Breast epithelium (tissue), 4 donors: ENCODE results near the gene NUCKS1. TPM values are rescaled to one million over a fixed set of nuclear protein-coding genes. Genes with fewer than 3 reads are reported as not detected.

Experiments
- DNase-seq, 2 donors: peaks; one replicate each; pipeline ENCODE4 v3.0.0-alpha.2; 2019; ENCODE audit warnings: low spot score in 2 of 2
- H3K27ac ChIP-seq, 2 donors: fragments of 200-600 bp; sonication (generic) in 1 of 2; one replicate each; pipeline ENCODE4 v1.5.1; 2016 to 2019; ENCODE audit warnings: mild to moderate bottlenecking in 1 of 2
- H3K27me3 ChIP-seq, 2 donors: fragments of 200-600 bp; sonication (generic) in 1 of 2; one replicate each; pipeline versions ENCODE4 v1.5.1 to v1.6.0; 2017 to 2019; ENCODE audit warnings: control low read depth in 1 of 2, mild to moderate bottlenecking in 1 of 2
- H3K36me3 ChIP-seq: fragments of 200-600 bp; one replicate; pipeline ENCODE4 v1.5.1; 2019
- H3K4me1 ChIP-seq, 2 donors: fragments of 200-600 bp; sonication (generic); one replicate each; pipeline ENCODE4 v1.5.1; 2016 to 2019; ENCODE audit warnings: control low read depth in 1 of 2
- H3K4me3 ChIP-seq, 3 donors: fragments of 200-600 bp; sonication (generic); 1 replicate in 2 of 3; 2 replicates in 1 of 3; pipeline ENCODE4 v1.5.1; 2016 to 2019; ENCODE audit warnings: mild to moderate bottlenecking in 3 of 3, moderate library complexity in 2 of 3
- H3K9me3 ChIP-seq, 2 donors: fragments of 200-600 bp; sonication (generic) in 1 of 2; one replicate each; pipeline ENCODE4 v1.5.1; 2016 to 2019; ENCODE audit warnings: control low read depth in 1 of 2
- CTCF ChIP-seq, 3 donors: fragments of 450-650 bp; IDR thresholded peaks; one replicate each; pipeline ENCODE4 v1.5.1; 2016 to 2017; ENCODE audit warnings: antibody characterized with exemption in 3 of 3, mild to moderate bottlenecking in 3 of 3, moderate library complexity in 3 of 3
- POLR2A ChIP-seq: fragments of 450-650 bp; IDR thresholded peaks from one replicate; pipeline ENCODE4 v1.6.1; 2016; ENCODE audit warnings: antibody characterized with exemption, mild to moderate bottlenecking, moderate library complexity
- POLR2AphosphoS5 ChIP-seq, 3 donors: sonication (generic); formaldehyde crosslinking; IDR thresholded peaks; one replicate each; pipeline ENCODE4 v1.6.1; 2017; ENCODE audit warnings: antibody characterized with exemption in 3 of 3
- intact Hi-C: fragments of 100-400 bp; cut with DNase I; formaldehyde crosslinking; loops from one replicate; pipeline ENCODE4 v1.15.1; 2023; ENCODE audit warnings: low total_unique reads
- total RNA-seq, 3 donors: library from RNA; depleted of rRNA; stranded (reverse); fragments of >200 nt; gene quantifications; one replicate each; pipeline ENCODE4 v1.1.0, GENCODE V29; 2016

NUCKS1 gene
- total RNA-seq, 3 donors from 2014 or later, result 80.6 to 188 (median 86.9) TPM

GRCh38 chr1:205666372-205667166 lies 83.4 kb downstream of the NUCKS1 start:
- DNase-seq, result no peak
- no peaks in the 10 kb centered on the region for H3K36me3 ChIP-seq
- H3K4me3 ChIP-seq, result no peak overlapping the region
- no peaks in the 10 kb centered on the region for H3K9me3 ChIP-seq
- H3K27me3 ChIP-seq, result no peaks in the 10 kb centered on the region
- intact Hi-C loops, result no loop called here
- no peak overlapping the region for H3K27ac ChIP-seq
- TF ChIP-seq POLR2A (no peak), CTCF (IDR thresholded peaks at IDR 0.05) (no peak)
- H3K4me1 ChIP-seq, result peaks cover 3 to 14% of the 10 kb centered on the region in 2 donors

- H3K4me1 ChIP-seq, result peaks cover 3 to 14% of the 10 kb centered on the region in 2 donors
- no peak for DNase-seq
- H3K4me3 ChIP-seq, result no peak overlapping the region
- H3K27me3 ChIP-seq, result no peaks in the 10 kb centered on the region
- TF ChIP-seq CTCF (IDR thresholded peaks at IDR 0.05), result no peak
- no peak for TF ChIP-seq POLR2AphosphoS5 (IDR thresholded peaks at IDR 0.05)
- H3K36me3 ChIP-seq, result no peaks in the 10 kb centered on the region
- no peaks in the 10 kb centered on the region for H3K9me3 ChIP-seq
- intact Hi-C loops, result no loop called here
- peak overlapping the region; percentile 15 to 78 for H3K27ac ChIP-seq
Observed at GRCh38 chr1:205665201-205666045, 84.6 kb downstream of the NUCKS1 start.

GRCh38 chr1:205664399-205665017 lies 85.5 kb downstream of the NUCKS1 start:
- intact Hi-C loops, result no loop called here
- peaks cover 3 to 14% of the 10 kb centered on the region in 2 donors for H3K4me1 ChIP-seq
- H3K36me3 ChIP-seq, result no peaks in the 10 kb centered on the region
- TF ChIP-seq POLR2AphosphoS5 (IDR thresholded peaks at IDR 0.05), result no peak
- TF ChIP-seq POLR2A, result no peak
- TF ChIP-seq CTCF (IDR thresholded peaks at IDR 0.05), result no peak
- DNase-seq, result no peak
- no peaks in the 10 kb centered on the region for H3K9me3 ChIP-seq
- H3K4me3 ChIP-seq, result peak overlapping the region in 2 of 3 donors; percentile 1 to 51
- peak overlapping the region; percentile 15 to 78 for H3K27ac ChIP-seq
- H3K27me3 ChIP-seq, result no peaks in the 10 kb centered on the region

GRCh38 chr1:205663286-205663936 lies 86.6 kb downstream of the NUCKS1 start:
- no peak for DNase-seq
- Histone ChIP-seq H3K9me3 (no peaks in the 10 kb centered on the region), H3K36me3 (no peaks in the 10 kb centered on the region), H3K27ac (no peak overlapping the region), H3K4me3 (no peak overlapping the region), H3K27me3 (no peaks in the 10 kb centered on the region), H3K4me1 (peaks cover 3 to 12% of the 10 kb centered on the region in 2 donors)
- intact Hi-C loops, result no loop called here
- no peak for TF ChIP-seq POLR2AphosphoS5 (IDR thresholded peaks at IDR 0.05)
- TF ChIP-seq CTCF (IDR thresholded peaks at IDR 0.05), result no peak
- no peak for TF ChIP-seq POLR2A

Other genes starting within 250 kb of the NUCKS1 start
- 10 to 100 TPM in 1 of 3 donors, 1 to 10 TPM in 2; 1.4 to 12.3 (median 9.2) TPM for gene CDK18, start 245.5 kb downstream of the NUCKS1 start, total RNA-seq
- 10 to 100 TPM; 22.6 to 32.5 (median 26.5) TPM for gene ELK4, start 118.2 kb downstream of the NUCKS1 start, total RNA-seq
- gene SLC45A3, start 69.7 kb downstream of the NUCKS1 start, total RNA-seq, result 1 to 10 TPM; 1.3 to 2.9 (median 1.6) TPM
- gene RAB29, start 25.3 kb upstream of the NUCKS1 start, total RNA-seq, result 10 to 100 TPM; 22.4 to 30.3 (median 23.9) TPM
- gene SLC41A1, start 63.0 kb upstream of the NUCKS1 start, total RNA-seq, result 10 to 100 TPM; 13.9 to 18.0 (median 16.8) TPM
- under 1 TPM; 0.15 to 0.33 (median 0.16) TPM for gene PM20D1, start 100.0 kb upstream of the NUCKS1 start, total RNA-seq
- not detected for gene SLC26A9, start 193.3 kb upstream of the NUCKS1 start, total RNA-seq